Measurements from ENCODE around the gene ZBTB48.

ZBTB48 gene

DNA sequence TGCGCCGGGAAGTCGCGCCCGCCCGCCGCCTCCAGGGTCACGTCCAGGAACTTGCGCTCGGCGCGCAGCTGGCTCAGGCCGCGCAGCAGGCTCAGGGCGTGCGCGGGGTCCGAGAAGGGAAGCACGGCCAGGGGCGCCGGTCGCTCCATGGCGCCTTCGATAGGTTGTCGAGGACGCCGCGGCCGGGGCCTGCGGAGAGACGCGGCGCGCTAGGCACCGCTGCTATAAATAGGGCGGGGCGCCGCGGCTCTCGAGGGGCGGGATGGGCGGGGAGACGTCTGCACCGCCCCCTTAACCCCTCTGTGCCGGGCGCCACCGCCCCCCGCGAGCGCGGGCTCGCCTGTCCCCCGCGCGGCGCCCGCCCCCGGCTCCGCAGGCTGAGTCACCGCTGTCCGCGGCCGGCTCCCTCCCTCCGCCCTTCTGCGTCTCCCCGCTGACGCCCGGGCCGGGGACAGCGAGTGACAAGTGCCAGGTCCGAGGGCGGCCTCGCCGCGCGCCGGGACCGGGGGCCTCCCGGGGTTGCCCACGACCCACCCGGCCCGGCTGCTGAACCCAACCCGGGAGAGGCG lies 23.0 kb downstream of the ZBTB48 start, which contains the start of gene KLHL21:
KLHL21 (minus strand) TSS at position 201 of the 569 bp plus-strand sequence; CDS start at position 149, 52 bp downstream.
- Histone ChIP-seq H2AFZ (ENCODE audit: low read length) (peak within 1 kb of the TSS; percentile 84), H3K79me2 (ENCODE audit: low read length) (peaks cover 47% of the 10 kb centered on the region), H4K20me1 (ENCODE audit: insufficient read depth, low read length) (peaks cover 8% of the 10 kb centered on the region; the same call in 1 of the 2 replicates), H3K4me3 (ENCODE audit: low read length) (peak within 1 kb of the TSS; percentile 81), H3K36me3 (replicated peaks; ENCODE audit: insufficient read depth, low read length) (0 out of 2 replicates have a peak, but pooled peaks cover 6% of the 10 kb centered on the region), H3K9ac (ENCODE audit: low read length) (peak within 1 kb of the TSS; percentile 85), H3K4me2 (ENCODE audit: low read depth, low read length) (peak within 1 kb of the TSS; percentile 81), H3K9me2 (replicated peaks; ENCODE audit: insufficient read depth, low read length) (no peaks in the 10 kb centered on the region), H3K27ac (ENCODE audit: low read length) (peak within 1 kb of the TSS; percentile 97), H3K9me3 (replicated peaks; ENCODE audit: insufficient read depth, low read length) (no peaks in the 10 kb centered on the region), H3F3A (ENCODE audit: insufficient read depth, low read length) (peaks cover 27% of the 10 kb centered on the region), H3K27me3 (replicated peaks; ENCODE audit: insufficient read depth, low read length) (no peaks in the 10 kb centered on the region), H3K4me1 (ENCODE audit: low read length) (peaks cover 14% of the 10 kb centered on the region)
- TF ChIP-seq, protein P1, sequence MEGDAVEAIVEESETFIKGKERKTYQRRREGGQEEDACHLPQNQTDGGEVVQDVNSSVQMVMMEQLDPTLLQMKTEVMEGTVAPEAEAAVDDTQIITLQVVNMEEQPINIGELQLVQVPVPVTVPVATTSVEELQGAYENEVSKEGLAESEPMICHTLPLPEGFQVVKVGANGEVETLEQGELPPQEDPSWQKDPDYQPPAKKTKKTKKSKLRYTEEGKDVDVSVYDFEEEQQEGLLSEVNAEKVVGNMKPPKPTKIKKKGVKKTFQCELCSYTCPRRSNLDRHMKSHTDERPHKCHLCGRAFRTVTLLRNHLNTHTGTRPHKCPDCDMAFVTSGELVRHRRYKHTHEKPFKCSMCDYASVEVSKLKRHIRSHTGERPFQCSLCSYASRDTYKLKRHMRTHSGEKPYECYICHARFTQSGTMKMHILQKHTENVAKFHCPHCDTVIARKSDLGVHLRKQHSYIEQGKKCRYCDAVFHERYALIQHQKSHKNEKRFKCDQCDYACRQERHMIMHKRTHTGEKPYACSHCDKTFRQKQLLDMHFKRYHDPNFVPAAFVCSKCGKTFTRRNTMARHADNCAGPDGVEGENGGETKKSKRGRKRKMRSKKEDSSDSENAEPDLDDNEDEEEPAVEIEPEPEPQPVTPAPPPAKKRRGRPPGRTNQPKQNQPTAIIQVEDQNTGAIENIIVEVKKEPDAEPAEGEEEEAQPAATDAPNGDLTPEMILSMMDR (IDR thresholded peaks at IDR 0.05; ENCODE audit: low read length) = no peak
- no peak for TF ChIP-seq EZH2 (optimal IDR thresholded peaks at IDR 0.05; ENCODE audit: low read depth, low read length)
- no peak for TF ChIP-seq EZH2phosphoT487 (IDR thresholded peaks at IDR 0.05; ENCODE audit: low read length)
- DNase-seq = peak; percentile 90

DNA sequence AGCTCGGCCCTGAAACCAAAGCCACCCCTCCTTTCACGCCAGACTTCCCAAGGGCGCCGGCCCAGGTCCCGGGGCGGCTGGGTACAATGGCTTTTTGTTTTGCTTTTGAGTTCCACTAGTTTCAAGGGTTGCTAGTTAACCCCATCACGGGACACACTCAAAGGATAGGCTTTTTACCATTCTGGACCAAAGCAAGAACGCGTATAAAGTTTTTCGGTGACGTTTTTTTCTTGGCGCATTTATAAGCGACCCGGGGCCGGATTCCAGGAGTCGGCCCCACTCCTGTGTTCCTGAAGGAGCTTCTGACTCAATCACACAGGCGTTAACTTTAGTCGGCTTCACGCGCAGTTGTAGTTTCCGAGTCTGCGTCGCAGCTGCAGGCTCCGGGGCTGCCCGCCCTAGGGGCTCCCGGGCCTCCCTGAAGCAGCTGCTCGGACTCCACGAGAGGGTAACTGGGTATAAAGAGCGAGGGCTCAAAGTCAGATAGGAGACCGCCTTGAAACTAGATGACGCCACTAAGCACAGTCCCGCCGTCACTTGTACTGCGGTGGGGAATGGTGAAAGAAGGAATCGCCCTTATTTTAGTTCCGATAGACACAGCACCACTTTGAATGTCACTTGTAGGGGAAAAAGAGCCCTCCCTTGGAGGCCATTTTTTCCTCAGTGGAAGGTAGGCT lies 23.6 kb downstream of the ZBTB48 start:
- H3K4me1 ChIP-seq (ENCODE audit: low read length) = peaks cover 14% of the 10 kb centered on the region
- H3K9me3 ChIP-seq (replicated peaks; ENCODE audit: insufficient read depth, low read length) = no peaks in the 10 kb centered on the region
- peaks cover 40% of the 10 kb centered on the region for H3K79me2 ChIP-seq (ENCODE audit: low read length)
- H3F3A ChIP-seq (ENCODE audit: insufficient read depth, low read length) = peaks cover 27% of the 10 kb centered on the region
- no peaks in the 10 kb centered on the region for H3K9me2 ChIP-seq (replicated peaks; ENCODE audit: insufficient read depth, low read length)
- peak overlapping the region; percentile 70 for H3K4me3 ChIP-seq (ENCODE audit: low read length)
- peaks cover 8% of the 10 kb centered on the region; the same call in 1 of the 2 replicates for H4K20me1 ChIP-seq (ENCODE audit: insufficient read depth, low read length)
- no peak for TF ChIP-seq EZH2 (optimal IDR thresholded peaks at IDR 0.05; ENCODE audit: low read depth, low read length)
- TF ChIP-seq, protein P1 (IDR thresholded peaks at IDR 0.05; ENCODE audit: low read length) = no peak
- peak overlapping the region; percentile 97 for H3K27ac ChIP-seq (ENCODE audit: low read length)
- peak overlapping the region; percentile 83 for H3K9ac ChIP-seq (ENCODE audit: low read length)
- DNase-seq = peak; percentile 73
- H2AFZ ChIP-seq (ENCODE audit: low read length) = peak overlapping the region; percentile 71
- no peaks in the 10 kb centered on the region for H3K27me3 ChIP-seq (replicated peaks; ENCODE audit: insufficient read depth, low read length)
- H3K4me2 ChIP-seq (ENCODE audit: low read depth, low read length) = peak overlapping the region; percentile 58
- 0 out of 2 replicates have a peak, but pooled peaks cover 3% of the 10 kb centered on the region for H3K36me3 ChIP-seq (replicated peaks; ENCODE audit: insufficient read depth, low read length)

DNA sequence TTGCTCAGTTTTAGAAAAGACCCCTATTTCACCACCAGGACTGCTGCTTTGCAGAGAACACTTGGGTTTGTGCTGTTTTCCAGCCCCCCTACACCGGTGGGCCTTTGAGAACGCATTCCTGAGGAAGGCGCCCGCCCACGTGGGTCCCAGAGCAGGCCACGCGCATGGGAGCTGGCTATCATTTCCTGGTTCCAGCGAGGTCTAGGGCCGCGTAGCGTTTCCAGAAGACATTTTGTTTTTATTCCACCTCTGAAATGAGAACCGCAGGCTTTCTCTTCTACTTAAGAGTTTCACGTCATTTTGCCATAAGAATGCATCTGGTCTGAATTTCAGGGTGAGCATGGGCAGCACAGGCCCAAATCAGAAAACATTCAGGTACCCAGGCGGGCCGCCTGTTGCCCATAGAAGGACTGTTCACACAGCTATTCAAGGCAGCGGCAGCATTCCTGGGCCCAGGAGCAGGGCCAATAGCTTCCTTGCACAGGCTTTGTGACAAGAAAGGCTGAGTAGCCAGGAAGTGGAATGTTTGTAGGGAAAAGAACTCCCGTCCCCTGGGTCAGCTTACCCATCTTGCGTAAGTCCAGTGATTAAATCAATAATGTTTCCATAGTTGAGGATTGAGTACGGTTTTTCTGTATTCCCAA lies 24.2 kb downstream of the ZBTB48 start:
- peak overlapping the region; percentile 70 for H3K4me3 ChIP-seq (ENCODE audit: low read length)
- no peaks in the 10 kb centered on the region for H3K36me3 ChIP-seq (replicated peaks; ENCODE audit: insufficient read depth, low read length)
- H3K27ac ChIP-seq (ENCODE audit: low read length) = peak overlapping the region; percentile 97
- peak overlapping the region; percentile 83 for H3K9ac ChIP-seq (ENCODE audit: low read length)
- H3K79me2 ChIP-seq (ENCODE audit: low read length) = peaks cover 34% of the 10 kb centered on the region
- H3F3A ChIP-seq (ENCODE audit: insufficient read depth, low read length) = peaks cover 27% of the 10 kb centered on the region
- no peaks in the 10 kb centered on the region for H3K27me3 ChIP-seq (replicated peaks; ENCODE audit: insufficient read depth, low read length)
- H3K9me3 ChIP-seq (replicated peaks; ENCODE audit: insufficient read depth, low read length) = no peaks in the 10 kb centered on the region
- H3K9me2 ChIP-seq (replicated peaks; ENCODE audit: insufficient read depth, low read length) = no peaks in the 10 kb centered on the region
- H3K4me1 ChIP-seq (ENCODE audit: low read length) = peaks cover 14% of the 10 kb centered on the region
- H2AFZ ChIP-seq (ENCODE audit: low read length) = peak overlapping the region; percentile 71
- H3K4me2 ChIP-seq (ENCODE audit: low read depth, low read length) = peak overlapping the region; percentile 58
- TF ChIP-seq, protein P1 (IDR thresholded peaks at IDR 0.05; ENCODE audit: low read length) = no peak
- no peak for TF ChIP-seq EZH2 (optimal IDR thresholded peaks at IDR 0.05; ENCODE audit: low read depth, low read length)
- TF ChIP-seq EZH2phosphoT487 (IDR thresholded peaks at IDR 0.05; ENCODE audit: low read length) = no peak
- peaks cover 6% of the 10 kb centered on the region; the same call in 1 of the 2 replicates for H4K20me1 ChIP-seq (ENCODE audit: insufficient read depth, low read length)
- DNase-seq = no peak

Measured in MM.1S (cell line).